Measurements from ENCODE around the gene ABLIM1. TPM values are rescaled to one million over a fixed set of nuclear protein-coding genes. Genes with fewer than 3 reads are reported as not detected.

Gene ABLIM1
- total and polyA plus RNA-seq, 7 experiments from 2014 or later = 109 to 440 (median 357) TPM

GRCh38 chr10:114681542-114681941, 23.5 kb upstream of the ABLIM1 start:
- H3K27ac Mint-ChIP-seq = no peak overlapping the region
- Histone ChIP-seq H3K4me3 (ENCODE audit: low read length) (no peak overlapping the region), H3K36me3 (ENCODE audit: control insufficient read depth in 2 of 3, insufficient read depth in 3 of 3, low read length in 3 of 3) (no peaks in the 10 kb centered on the region), H3K4me1 (ENCODE audit: control insufficient read depth in 2 of 2, insufficient read depth in 2 of 2, low read length in 2 of 2) (no peaks in the 10 kb centered on the region), H3K27me3 (ENCODE audit: control insufficient read depth in 2 of 2, insufficient read depth in 2 of 2, low read length in 2 of 2) (no peaks in the 10 kb centered on the region), H3K9me3 (ENCODE audit: control insufficient read depth in 2 of 3, low read length in 3 of 3) (no peaks in the 10 kb centered on the region), H3K27ac (ENCODE audit: low read depth, low read length) (no peak overlapping the region)
- peaks cover 0 to 2% (median 0%) of the 10 kb centered on the region in 7 donors for H3K4me1 Mint-ChIP-seq
- DNase-seq (no peak), ATAC-seq (no peak)
- H3K27me3 Mint-ChIP-seq = peaks cover 0 to 16% (median 0%) of the 10 kb centered on the region in 5 donors
- ChIA-PET POLR2A (no interaction called here), CTCF (interaction anchor here (1.1 kb wide), 1 partner anchor 64 kb away, joined by 3 read pairs; no protein-coding TSS in a partner anchor)
- H3K4me3 Mint-ChIP-seq = no peak overlapping the region
- H3K36me3 Mint-ChIP-seq = no peaks in the 10 kb centered on the region
- intact Hi-C loops (cut with micrococcal nuclease) = no loop called here
- H3K9me3 Mint-ChIP-seq = no peaks in the 10 kb centered on the region

DNA sequence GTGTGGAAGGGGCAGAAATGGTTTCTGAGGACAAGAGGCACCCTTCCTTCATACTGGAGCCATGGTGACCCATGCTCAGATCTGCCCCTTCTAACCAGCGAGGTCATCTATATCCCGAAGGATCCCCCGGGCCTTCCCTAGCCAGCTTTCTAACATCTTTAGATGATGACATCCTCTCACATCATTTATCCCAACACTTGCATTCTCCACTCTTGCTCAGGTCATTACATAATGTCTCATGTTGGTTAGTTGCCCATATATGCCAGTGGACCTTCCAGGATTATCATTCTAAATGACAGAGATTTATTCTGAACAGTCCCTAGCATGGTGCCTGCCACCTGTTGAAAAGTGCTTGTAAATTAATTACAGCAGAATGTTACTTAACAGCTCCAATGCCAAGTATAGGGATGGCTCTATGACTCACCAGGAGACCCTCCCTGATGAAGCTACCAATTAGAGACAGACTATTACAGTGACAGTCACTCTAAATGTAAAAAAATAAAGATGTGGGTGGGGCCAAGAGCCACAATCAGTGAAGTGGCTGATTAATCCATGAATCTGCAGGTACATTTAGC, 22.6 kb upstream of the ABLIM1 start:
- intact Hi-C loops (cut with micrococcal nuclease) = no loop called here
- no peak overlapping the region for H3K4me3 Mint-ChIP-seq
- no peak overlapping the region for H3K27ac Mint-ChIP-seq
- no peak for ATAC-seq
- H3K36me3 Mint-ChIP-seq = no peaks in the 10 kb centered on the region
- no peaks in the 10 kb centered on the region for H3K9me3 ChIP-seq (ENCODE audit: control insufficient read depth in 2 of 3, low read length in 3 of 3)
- peaks cover 0 to 2% (median 0%) of the 10 kb centered on the region in 7 donors for H3K4me1 Mint-ChIP-seq
- no peak overlapping the region for H3K27ac ChIP-seq (ENCODE audit: low read depth, low read length)
- peaks cover 0 to 15% (median 0%) of the 10 kb centered on the region in 5 donors for H3K27me3 Mint-ChIP-seq
- no peaks in the 10 kb centered on the region for H3K4me1 ChIP-seq (ENCODE audit: control insufficient read depth in 2 of 2, insufficient read depth in 2 of 2, low read length in 2 of 2)
- no peaks in the 10 kb centered on the region for H3K27me3 ChIP-seq (ENCODE audit: control insufficient read depth in 2 of 2, insufficient read depth in 2 of 2, low read length in 2 of 2)
- no peaks in the 10 kb centered on the region for H3K9me3 Mint-ChIP-seq
- H3K4me3 ChIP-seq (ENCODE audit: low read length) = no peak overlapping the region
- DNase-seq = no peak
- ChIA-PET CTCF (no interaction called here), POLR2A (no interaction called here)
- no peaks in the 10 kb centered on the region for H3K36me3 ChIP-seq (ENCODE audit: control insufficient read depth in 2 of 3, insufficient read depth in 3 of 3, low read length in 3 of 3)

GRCh38 chr10:114679552-114679951, 21.5 kb upstream of the ABLIM1 start:
- Mint-ChIP-seq H3K4me1 (peaks cover 0 to 2% (median 0%) of the 10 kb centered on the region in 7 donors), H3K9me3 (no peaks in the 10 kb centered on the region), H3K4me3 (no peak overlapping the region), H3K27ac (no peak overlapping the region), H3K27me3 (peaks cover 0 to 8% (median 0%) of the 10 kb centered on the region in 5 donors), H3K36me3 (no peaks in the 10 kb centered on the region)
- Histone ChIP-seq H3K9me3 (ENCODE audit: control insufficient read depth in 2 of 3, low read length in 3 of 3) (no peaks in the 10 kb centered on the region), H3K27me3 (ENCODE audit: control insufficient read depth in 2 of 2, insufficient read depth in 2 of 2, low read length in 2 of 2) (no peaks in the 10 kb centered on the region), H3K36me3 (ENCODE audit: control insufficient read depth in 2 of 3, insufficient read depth in 3 of 3, low read length in 3 of 3) (no peaks in the 10 kb centered on the region), H3K4me1 (ENCODE audit: control insufficient read depth in 2 of 2, insufficient read depth in 2 of 2, low read length in 2 of 2) (no peaks in the 10 kb centered on the region), H3K4me3 (ENCODE audit: low read length) (no peak overlapping the region), H3K27ac (ENCODE audit: low read depth, low read length) (no peak overlapping the region)
- DNase-seq (no peak), ATAC-seq (no peak)
- intact Hi-C loops (cut with micrococcal nuclease) = no loop called here
- POLR2A ChIA-PET = no interaction called here
- CTCF ChIA-PET = no interaction called here

- Mint-ChIP-seq H3K27me3 (peaks cover 0 to 5% (median 0%) of the 10 kb centered on the region in 5 donors), H3K4me3 (no peak overlapping the region), H3K9me3 (no peaks in the 10 kb centered on the region), H3K4me1 (no peaks in the 10 kb centered on the region), H3K36me3 (no peaks in the 10 kb centered on the region), H3K27ac (no peak overlapping the region)
- intact Hi-C loops (cut with micrococcal nuclease) = no loop called here
- POLR2A ChIA-PET = no interaction called here
- CTCF ChIA-PET = no interaction called here
- no peaks in the 10 kb centered on the region for H3K36me3 ChIP-seq (ENCODE audit: control insufficient read depth in 2 of 3, insufficient read depth in 3 of 3, low read length in 3 of 3)
- DNase-seq = no peak
- no peaks in the 10 kb centered on the region for H3K27me3 ChIP-seq (ENCODE audit: control insufficient read depth in 2 of 2, insufficient read depth in 2 of 2, low read length in 2 of 2)
- ATAC-seq = no peak
- no peaks in the 10 kb centered on the region for H3K4me1 ChIP-seq (ENCODE audit: control insufficient read depth in 2 of 2, insufficient read depth in 2 of 2, low read length in 2 of 2)
- no peaks in the 10 kb centered on the region for H3K9me3 ChIP-seq (ENCODE audit: control insufficient read depth in 2 of 3, low read length in 3 of 3)
- H3K4me3 ChIP-seq (ENCODE audit: low read length) = no peak overlapping the region
- H3K27ac ChIP-seq (ENCODE audit: low read depth, low read length) = no peak overlapping the region
Observed at GRCh38 chr10:114678820-114679219, 20.7 kb upstream of the ABLIM1 start.

DNA sequence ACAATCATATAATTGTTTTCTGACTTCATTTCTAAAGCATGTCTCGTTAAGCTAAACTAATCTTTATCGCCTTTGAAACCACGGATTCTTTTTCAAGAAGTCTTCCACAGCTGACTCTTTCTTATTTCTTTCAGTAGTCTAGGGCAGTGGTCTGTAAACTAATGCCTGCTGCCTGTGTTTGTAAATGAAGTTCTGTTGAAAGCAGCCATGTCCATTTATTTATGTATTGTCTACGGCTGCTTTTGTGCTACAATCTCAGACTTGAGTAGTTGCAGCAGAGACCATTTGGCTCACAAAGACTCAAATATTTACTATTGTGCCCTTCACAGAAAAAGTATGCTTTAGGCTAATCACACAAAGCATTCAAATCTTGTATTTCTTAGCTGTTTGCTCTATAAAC, 20.3 kb upstream of the ABLIM1 start:
- no peak overlapping the region for H3K27ac ChIP-seq (ENCODE audit: low read depth, low read length)
- no peak overlapping the region for H3K4me3 ChIP-seq (ENCODE audit: low read length)
- Mint-ChIP-seq H3K36me3 (no peaks in the 10 kb centered on the region), H3K9me3 (no peaks in the 10 kb centered on the region), H3K27me3 (peaks cover 0 to 9% (median 0%) of the 10 kb centered on the region in 5 donors), H3K27ac (no peak overlapping the region), H3K4me1 (no peaks in the 10 kb centered on the region), H3K4me3 (no peak overlapping the region)
- ChIA-PET CTCF (no interaction called here), POLR2A (no interaction called here)
- H3K9me3 ChIP-seq (ENCODE audit: control insufficient read depth in 2 of 3, low read length in 3 of 3) = no peaks in the 10 kb centered on the region
- no peaks in the 10 kb centered on the region for H3K36me3 ChIP-seq (ENCODE audit: control insufficient read depth in 2 of 3, insufficient read depth in 3 of 3, low read length in 3 of 3)
- intact Hi-C loops (cut with micrococcal nuclease) = no loop called here
- ATAC-seq (no peak), DNase-seq (no peak)
- H3K27me3 ChIP-seq (ENCODE audit: control insufficient read depth in 2 of 2, insufficient read depth in 2 of 2, low read length in 2 of 2) = no peaks in the 10 kb centered on the region
- H3K4me1 ChIP-seq (ENCODE audit: control insufficient read depth in 2 of 2, insufficient read depth in 2 of 2, low read length in 2 of 2) = no peaks in the 10 kb centered on the region

GRCh38 chr10:114674346-114674745, 16.3 kb upstream of the ABLIM1 start:
- Histone ChIP-seq H3K36me3 (ENCODE audit: control insufficient read depth in 2 of 3, insufficient read depth in 3 of 3, low read length in 3 of 3) (no peaks in the 10 kb centered on the region), H3K4me3 (ENCODE audit: low read length) (no peak overlapping the region), H3K27ac (ENCODE audit: low read depth, low read length) (no peak overlapping the region), H3K27me3 (ENCODE audit: control insufficient read depth in 2 of 2, insufficient read depth in 2 of 2, low read length in 2 of 2) (no peaks in the 10 kb centered on the region), H3K9me3 (ENCODE audit: control insufficient read depth in 2 of 3, low read length in 3 of 3) (no peaks in the 10 kb centered on the region), H3K4me1 (ENCODE audit: control insufficient read depth in 2 of 2, insufficient read depth in 2 of 2, low read length in 2 of 2) (no peaks in the 10 kb centered on the region)
- Mint-ChIP-seq H3K9me3 (peaks cover 0 to 2% (median 0%) of the 10 kb centered on the region in 11 donors), H3K4me3 (no peak overlapping the region), H3K27me3 (peaks cover 0 to 21% (median 6%) of the 10 kb centered on the region in 5 donors), H3K36me3 (no peaks in the 10 kb centered on the region), H3K27ac (no peak overlapping the region), H3K4me1 (peaks cover 0 to 2% (median 0%) of the 10 kb centered on the region in 7 donors)
- ChIA-PET CTCF (no interaction called here), POLR2A (no interaction called here)
- DNase-seq = no peak
- intact Hi-C loops (cut with micrococcal nuclease) = no loop called here
- ATAC-seq = no peak

- no peaks in the 10 kb centered on the region for H3K36me3 ChIP-seq (ENCODE audit: control insufficient read depth in 2 of 3, insufficient read depth in 3 of 3, low read length in 3 of 3)
- H3K4me3 Mint-ChIP-seq = no peak overlapping the region
- H3K4me1 Mint-ChIP-seq = peaks cover 0 to 2% (median 0%) of the 10 kb centered on the region in 7 donors
- H3K4me3 ChIP-seq (ENCODE audit: low read length) = no peak overlapping the region
- ChIA-PET POLR2A (no interaction called here), CTCF (no interaction called here)
- intact Hi-C loops (cut with micrococcal nuclease) = no loop called here
- peaks cover 0 to 6% (median 0%) of the 10 kb centered on the region in 11 donors for H3K9me3 Mint-ChIP-seq
- H3K9me3 ChIP-seq (ENCODE audit: control insufficient read depth in 2 of 3, low read length in 3 of 3) = no peaks in the 10 kb centered on the region
- H3K27me3 Mint-ChIP-seq = peaks cover 0 to 39% (median 6%) of the 10 kb centered on the region in 5 donors
- H3K27me3 ChIP-seq (ENCODE audit: control insufficient read depth in 2 of 2, insufficient read depth in 2 of 2, low read length in 2 of 2) = no peaks in the 10 kb centered on the region
- H3K27ac Mint-ChIP-seq = no peak overlapping the region
- no peaks in the 10 kb centered on the region for H3K4me1 ChIP-seq (ENCODE audit: control insufficient read depth in 2 of 2, insufficient read depth in 2 of 2, low read length in 2 of 2)
- peaks cover 0 to 5% (median 0%) of the 10 kb centered on the region in 5 donors for H3K36me3 Mint-ChIP-seq
- no peak for ATAC-seq
- DNase-seq = no peak
- H3K27ac ChIP-seq (ENCODE audit: low read depth, low read length) = no peak overlapping the region
Observed at GRCh38 chr10:114669648-114670047, 11.6 kb upstream of the ABLIM1 start.
